HL-60 (cell line): Measurements from ENCODE around the gene CSDE1.
A peak's percentile ranks its signal among the peaks of the same experiment; 100 is the strongest.
"Not testable (repeated sequence)": the region's sequence is repeated elsewhere in the genome, so short reads cannot be mapped to it uniquely, and the experiment has no call there.

Experiments
- DNase-seq, 2 experiments: peaks; one replicate each; pipeline ENCODE4 v3.0.0-alpha.2; 2010 to 2020; ENCODE audit warnings: low read depth in 1 of 2, low spot score in 1 of 2
- H3K27ac ChIP-seq: fragments of 250-450 bp; sonication (Bioruptor Pico); replicated peaks from 2 replicates; pipeline ENCODE4 v1.5.1; 2020; ENCODE audit warnings: mild to moderate bottlenecking, moderate library complexity
- H3K27me3 ChIP-seq: fragments of 250-450 bp; sonication (Bioruptor Pico); 2 replicates; pipeline ENCODE4 v1.5.1; 2021; ENCODE audit warnings: mild to moderate bottlenecking, moderate library complexity; ENCODE audit not compliant: insufficient read depth, poor library complexity, severe bottlenecking
- H3K4me3 ChIP-seq: replicated peaks from 2 replicates; pipeline ENCODE4 v1.5.1; 2011; ENCODE audit warnings: mild to moderate bottlenecking, control low read depth, low read length; ENCODE audit not compliant: insufficient read depth
- CTCF ChIP-seq: IDR thresholded peaks from one replicate; pipeline ENCODE4 v1.5.1; 2011; ENCODE audit warnings: low read length, control low read depth, inconsistent platforms; ENCODE audit not compliant: insufficient read depth
- GABPA ChIP-seq: IDR thresholded peaks from 2 replicates; pipeline ENCODE4 v1.6.1; 2012; ENCODE audit warnings: low read depth
- POLR2AphosphoS5 ChIP-seq: IDR thresholded peaks from 2 replicates; pipeline ENCODE4 v1.6.1; 2012; ENCODE audit warnings: low read depth
- REST ChIP-seq: IDR thresholded peaks from 2 replicates; pipeline ENCODE4 v1.6.1; 2012; ENCODE audit warnings: low read depth; ENCODE audit not compliant: insufficient replicate concordance
- SPI1 ChIP-seq: IDR thresholded peaks from 2 replicates; pipeline ENCODE4 v1.6.1; 2012; ENCODE audit warnings: low read depth, mild to moderate bottlenecking, borderline replicate concordance

Gene CSDE1

GRCh38 chr1:114782476-114782875, 24.7 kb upstream of the CSDE1 start:
- H3K4me3 ChIP-seq = no peak overlapping the region
- no peak for DNase-seq
- TF ChIP-seq GABPA (no peak), CTCF (no peak), SPI1 (no peak), POLR2AphosphoS5 (no peak), REST (no peak)
- H3K27me3 ChIP-seq = peaks cover 2% of the 10 kb centered on the region
- H3K27ac ChIP-seq = no peak overlapping the region

- peak; percentile 86 to 98 for DNase-seq
- H3K27ac ChIP-seq = peak within 1 kb of the TSS; percentile 74
- H3K4me3 ChIP-seq = peak within 1 kb of the TSS; percentile 76
- H3K27me3 ChIP-seq = peaks cover 2% of the 10 kb centered on the region
- TF ChIP-seq POLR2AphosphoS5 (peak; percentile 93), REST (no peak), GABPA (peak; percentile 66)
Observed at GRCh38 chr1:114780344-114781226, 22.8 kb upstream of the CSDE1 start, which contains the start of gene SIKE1. Gene SIKE1, minus strand, starts transcription at chr1:114780685. Its CDS starts 78 bp downstream, at chr1:114780607.

- Histone ChIP-seq H3K27ac (peak overlapping the region; percentile 74), H3K27me3 (no peaks in the 10 kb centered on the region), H3K4me3 (peak overlapping the region; percentile 76)
- no peak for DNase-seq
- TF ChIP-seq CTCF = no peak
- TF ChIP-seq GABPA = no peak
- TF ChIP-seq POLR2AphosphoS5 = no peak
- TF ChIP-seq REST = no peak
- no peak for TF ChIP-seq SPI1
Observed at GRCh38 chr1:114779722-114780121, 21.9 kb upstream of the CSDE1 start.

- not testable (repeated sequence) for DNase-seq, H3K27me3 ChIP-seq, H3K4me3 ChIP-seq, H3K27ac ChIP-seq
Observed at GRCh38 chr1:114776726-114777125, 18.9 kb upstream of the CSDE1 start.
